Stomach smooth muscle (tissue), 2 donors: ENCODE measurements around the gene AGBL2.
"Not testable (repeated sequence)": the region's sequence is repeated elsewhere in the genome, so short reads cannot be mapped to it uniquely, and the experiment has no call there.

Experiments used
- H3K27ac ChIP-seq: one replicate; pipeline ENCODE4 v1.7.0; 2013; ENCODE audit warnings: mild to moderate bottlenecking, low read length, inconsistent platforms
- H3K27me3 ChIP-seq, 2 donors: one replicate each; pipeline ENCODE4 v1.7.0; 2013; ENCODE audit warnings: low read length in 2 of 2; ENCODE audit not compliant: insufficient read depth in 2 of 2, control insufficient read depth in 1 of 2
- H3K36me3 ChIP-seq, 2 donors: one replicate each; pipeline ENCODE4 v1.7.0; 2013; ENCODE audit warnings: low read length in 2 of 2; ENCODE audit not compliant: control insufficient read depth in 2 of 2, insufficient read depth in 2 of 2
- H3K4me1 ChIP-seq: one replicate; pipeline ENCODE4 v1.7.0; 2013; ENCODE audit warnings: low read length; ENCODE audit not compliant: control insufficient read depth, insufficient read depth
- H3K4me3 ChIP-seq, 2 donors: one replicate each; pipeline ENCODE4 v1.7.0; 2013; ENCODE audit warnings: low read length in 2 of 2
- H3K9ac ChIP-seq, 2 donors: one replicate each; pipeline ENCODE4 v1.7.0; 2013; ENCODE audit warnings: low read length in 2 of 2, mild to moderate bottlenecking in 1 of 2
- H3K9me3 ChIP-seq, 2 donors: one replicate each; pipeline ENCODE4 v1.7.0; 2013; ENCODE audit warnings: low read length in 2 of 2; ENCODE audit not compliant: control insufficient read depth in 2 of 2
- donor health status: healthy.
- donor health status: Pancreatic carcinoma.

The AGBL2 gene, protein sequence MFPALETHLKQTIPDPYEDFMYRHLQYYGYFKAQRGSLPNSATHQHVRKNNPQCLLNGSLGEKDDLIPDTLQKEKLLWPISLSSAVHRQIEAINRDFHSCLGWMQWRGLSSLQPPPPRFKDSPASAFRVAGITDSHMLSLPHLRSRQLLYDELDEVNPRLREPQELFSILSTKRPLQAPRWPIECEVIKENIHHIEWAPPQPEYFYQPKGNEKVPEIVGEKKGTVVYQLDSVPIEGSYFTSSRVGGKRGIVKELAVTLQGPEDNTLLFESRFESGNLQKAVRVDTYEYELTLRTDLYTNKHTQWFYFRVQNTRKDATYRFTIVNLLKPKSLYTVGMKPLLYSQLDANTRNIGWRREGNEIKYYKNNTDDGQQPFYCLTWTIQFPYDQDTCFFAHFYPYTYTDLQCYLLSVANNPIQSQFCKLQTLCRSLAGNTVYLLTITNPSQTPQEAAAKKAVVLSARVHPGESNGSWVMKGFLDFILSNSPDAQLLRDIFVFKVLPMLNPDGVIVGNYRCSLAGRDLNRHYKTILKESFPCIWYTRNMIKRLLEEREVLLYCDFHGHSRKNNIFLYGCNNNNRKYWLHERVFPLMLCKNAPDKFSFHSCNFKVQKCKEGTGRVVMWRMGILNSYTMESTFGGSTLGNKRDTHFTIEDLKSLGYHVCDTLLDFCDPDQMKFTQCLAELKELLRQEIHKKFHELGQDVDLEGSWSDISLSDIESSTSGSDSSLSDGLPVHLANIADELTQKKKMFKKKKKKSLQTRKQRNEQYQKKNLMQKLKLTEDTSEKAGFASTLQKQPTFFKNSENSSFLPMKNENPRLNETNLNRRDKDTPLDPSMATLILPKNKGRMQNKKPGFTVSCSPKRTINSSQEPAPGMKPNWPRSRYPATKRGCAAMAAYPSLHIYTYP

DNA sequence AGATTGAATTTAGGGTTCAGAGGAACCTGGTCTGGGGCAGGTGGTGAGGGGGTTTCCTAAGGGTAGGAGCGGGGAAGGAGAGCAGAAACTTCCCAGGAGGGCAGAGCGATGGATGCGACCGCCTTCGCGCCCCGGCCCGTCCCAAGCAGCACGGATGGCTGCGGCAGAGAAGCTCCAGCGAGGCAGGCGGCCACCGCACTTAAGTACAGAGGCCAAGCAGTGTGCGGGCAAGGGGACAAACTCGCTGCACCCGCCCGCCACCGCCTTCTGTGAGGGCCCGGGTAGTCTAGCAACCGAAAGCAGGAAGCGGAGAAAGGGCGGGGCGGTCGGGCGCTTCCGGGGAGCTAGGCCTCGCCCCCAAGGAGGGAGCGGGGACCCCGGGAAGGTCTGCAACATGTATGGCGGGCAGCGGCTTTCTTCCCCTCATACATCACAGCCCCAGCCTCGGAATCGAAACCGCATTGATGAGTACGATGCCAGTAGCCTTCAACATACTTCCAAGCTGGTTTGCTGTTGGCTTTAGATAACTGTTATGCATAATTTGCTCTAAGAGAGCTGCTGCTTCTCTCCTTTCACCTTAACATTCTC is at the start of gene AGBL2:
TSS of gene AGBL2 (minus strand) at position 288 of the 588 bp plus-strand sequence. CDS start 719 bp downstream, outside the sequence.
- Histone ChIP-seq H3K9me3 (no peaks in the 10 kb centered on the region), H3K4me1 (peaks cover 11% of the 10 kb centered on the region), H3K36me3 (peaks cover 20 to 22% of the 10 kb centered on the region in 2 donors), H3K27me3 (no peaks in the 10 kb centered on the region), H3K9ac (peak within 1 kb of the TSS; percentile 76 to 80), H3K4me3 (peak within 1 kb of the TSS; percentile 71 to 93), H3K27ac (peak within 1 kb of the TSS; percentile 55)

DNA sequence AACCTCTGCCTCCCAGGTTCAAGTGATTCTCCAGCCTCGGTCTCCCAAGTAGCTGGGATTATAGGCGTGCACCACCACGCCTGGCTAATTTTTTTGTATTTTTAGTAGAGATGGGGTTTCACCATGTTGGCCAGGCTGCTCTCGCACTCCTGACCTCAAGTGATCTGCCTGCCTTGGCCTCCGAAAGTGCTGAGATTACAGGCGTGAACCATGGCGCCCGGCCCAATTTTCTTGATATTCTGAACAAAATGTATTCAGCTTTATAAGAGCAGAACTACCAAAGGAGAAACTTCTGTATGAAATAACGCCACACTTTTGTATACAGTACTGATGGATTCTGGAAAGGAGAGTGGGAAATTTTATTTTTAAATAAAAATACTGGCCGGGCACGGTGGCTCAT is 44.1 kb upstream of the AGBL2 start:
- not testable (repeated sequence) for H3K9ac ChIP-seq, H3K4me1 ChIP-seq, H3K27ac ChIP-seq, H3K4me3 ChIP-seq, H3K27me3 ChIP-seq, H3K9me3 ChIP-seq
- peaks cover 29 to 33% of the 10 kb centered on the region in 2 donors for H3K36me3 ChIP-seq

DNA sequence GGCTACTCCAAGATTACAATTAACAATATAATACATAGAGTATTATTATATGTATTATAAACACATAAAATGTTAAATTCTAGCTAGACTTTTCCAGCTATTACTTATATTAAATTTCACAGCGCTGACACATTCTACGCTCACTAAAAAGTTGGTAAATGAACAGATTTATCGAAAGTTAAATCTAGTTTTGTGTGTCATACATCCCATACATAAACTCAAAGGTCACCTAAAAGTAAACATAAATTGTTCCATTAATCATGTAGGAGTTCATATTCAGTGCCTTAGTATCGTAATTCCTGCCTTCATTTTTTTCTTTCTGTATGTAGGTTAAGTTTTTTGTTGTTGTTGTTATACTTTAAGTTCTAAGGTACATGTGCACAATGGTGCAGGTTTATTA is 41.0 kb upstream of the AGBL2 start:
- Histone ChIP-seq H3K4me3 (no peak overlapping the region), H3K9me3 (no peaks in the 10 kb centered on the region), H3K36me3 (peaks cover 35 to 42% of the 10 kb centered on the region in 2 donors), H3K27ac (no peak overlapping the region), H3K4me1 (no peaks in the 10 kb centered on the region), H3K27me3 (no peaks in the 10 kb centered on the region), H3K9ac (no peak overlapping the region)

DNA sequence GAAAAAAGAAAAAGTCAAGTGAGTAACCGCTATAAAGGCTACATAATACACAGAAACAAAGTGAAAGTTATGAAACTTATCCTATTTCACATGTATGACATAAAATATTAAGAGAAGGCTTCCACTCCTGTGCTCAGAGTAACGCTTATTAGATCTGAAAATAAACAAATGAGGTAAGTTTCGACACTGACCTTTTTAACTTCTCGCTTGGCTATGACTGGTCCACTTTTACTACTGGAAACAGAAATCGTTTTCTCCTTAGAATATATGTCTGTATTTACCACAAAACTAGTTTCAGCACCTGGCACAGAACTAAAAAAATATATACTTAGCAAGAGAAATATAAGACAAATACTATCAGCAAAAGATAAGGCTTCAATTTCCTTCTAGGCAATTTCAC is 35.6 kb upstream of the AGBL2 start:
- Histone ChIP-seq H3K9ac (no peak overlapping the region), H3K27me3 (no peaks in the 10 kb centered on the region), H3K4me1 (no peaks in the 10 kb centered on the region), H3K9me3 (no peaks in the 10 kb centered on the region), H3K36me3 (peaks cover 47 to 52% of the 10 kb centered on the region in 2 donors), H3K27ac (no peak overlapping the region), H3K4me3 (no peak overlapping the region)

DNA sequence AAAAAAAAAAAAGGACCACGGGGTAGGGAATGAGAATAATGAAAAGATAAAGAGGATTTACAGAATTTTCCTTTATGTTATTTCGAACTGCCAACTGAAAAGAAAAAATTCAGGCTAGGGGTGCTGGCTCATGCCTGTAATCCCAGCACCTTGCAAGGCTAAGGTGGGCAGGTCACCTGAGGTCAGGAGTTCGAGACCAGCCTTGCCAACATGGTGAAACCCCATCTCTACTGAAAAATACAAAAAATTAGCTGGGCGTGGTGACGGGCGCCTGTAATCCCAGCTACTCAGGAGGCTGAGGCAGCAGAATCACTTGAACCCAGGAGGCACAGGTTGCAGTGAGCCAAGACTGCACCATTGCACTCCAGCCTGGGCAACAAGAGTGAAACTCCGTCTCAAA is 27.3 kb upstream of the AGBL2 start:
- not testable (repeated sequence) for H3K9me3 ChIP-seq, H3K27me3 ChIP-seq, H3K4me1 ChIP-seq, H3K27ac ChIP-seq, H3K9ac ChIP-seq, H3K4me3 ChIP-seq
- H3K36me3 ChIP-seq: peaks cover 51 to 55% of the 10 kb centered on the region in 2 donors

DNA sequence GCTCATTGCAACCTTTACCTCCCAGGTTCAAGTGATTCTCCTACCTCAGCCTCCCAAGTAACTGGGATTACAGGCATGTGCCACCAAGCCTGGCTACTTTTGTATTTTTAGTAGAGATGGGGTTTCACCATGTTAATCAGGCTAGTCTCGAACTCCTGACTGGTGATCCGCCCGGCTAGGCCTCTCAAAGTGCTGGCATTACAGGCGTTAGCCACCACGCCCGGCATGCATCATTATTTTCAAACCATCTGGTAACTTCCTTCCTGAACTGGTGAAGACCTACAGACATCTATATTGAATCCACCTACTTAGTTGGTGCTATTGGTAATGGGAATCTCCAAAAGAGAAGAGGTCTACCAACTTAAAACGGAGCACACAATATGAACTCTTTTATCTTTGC is 22.6 kb upstream of the AGBL2 start:
- H3K36me3 ChIP-seq: peaks cover 34 to 41% of the 10 kb centered on the region in 2 donors
- H3K9me3 ChIP-seq, H3K27me3 ChIP-seq, H3K27ac ChIP-seq, H3K4me3 ChIP-seq, H3K9ac ChIP-seq, H3K4me1 ChIP-seq: not testable (repeated sequence)

DNA sequence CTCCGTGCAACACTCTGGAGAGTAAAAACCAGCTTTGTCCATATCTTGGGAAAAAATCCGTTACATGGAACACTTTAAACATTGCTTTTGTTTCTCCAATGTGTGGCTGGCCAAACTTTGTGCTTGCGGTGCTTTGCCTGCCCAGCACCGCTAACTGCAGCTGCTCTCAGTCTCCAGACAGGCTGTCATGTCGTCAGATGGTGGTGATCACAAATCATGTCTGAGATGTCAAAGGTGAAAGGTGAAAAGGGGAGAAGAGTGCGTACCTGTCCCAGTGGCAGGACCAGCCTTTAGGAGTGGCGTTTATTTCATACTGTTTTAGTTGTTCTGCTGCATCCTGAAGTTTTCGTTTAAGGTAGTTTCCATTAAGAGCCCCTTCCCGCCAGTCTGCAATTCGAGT is 17.1 kb upstream of the AGBL2 start:
- no peaks in the 10 kb centered on the region for H3K27me3 ChIP-seq
- H3K9ac ChIP-seq: no peak overlapping the region
- no peak overlapping the region for H3K27ac ChIP-seq
- H3K4me1 ChIP-seq: no peaks in the 10 kb centered on the region
- peaks cover 42 to 53% of the 10 kb centered on the region in 2 donors for H3K36me3 ChIP-seq
- no peaks in the 10 kb centered on the region for H3K9me3 ChIP-seq
- H3K4me3 ChIP-seq: no peak overlapping the region

DNA sequence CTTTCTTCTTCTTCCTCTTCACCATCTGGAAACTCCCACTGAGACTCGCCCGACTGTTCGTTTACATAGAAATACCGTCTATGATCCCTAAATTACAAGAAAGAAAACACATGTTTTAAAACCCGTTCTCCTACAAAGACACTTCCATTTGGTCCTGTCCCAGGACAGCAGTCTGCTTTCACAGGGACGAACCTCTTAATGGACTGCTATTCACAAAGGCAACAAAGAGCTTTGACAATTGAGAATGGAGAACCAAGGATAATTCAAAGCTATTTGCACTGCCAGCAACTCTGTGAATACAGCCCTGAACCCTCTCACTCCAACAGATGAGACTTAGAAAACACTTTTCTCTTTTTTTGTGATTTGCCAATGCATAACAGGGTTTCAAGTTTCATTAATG is 16.3 kb upstream of the AGBL2 start:
- H3K27ac ChIP-seq: no peak overlapping the region
- no peaks in the 10 kb centered on the region for H3K9me3 ChIP-seq
- H3K27me3 ChIP-seq: no peaks in the 10 kb centered on the region
- H3K4me3 ChIP-seq: no peak overlapping the region
- no peaks in the 10 kb centered on the region for H3K4me1 ChIP-seq
- H3K9ac ChIP-seq: no peak overlapping the region
- H3K36me3 ChIP-seq: peaks cover 36 to 54% of the 10 kb centered on the region in 2 donors

DNA sequence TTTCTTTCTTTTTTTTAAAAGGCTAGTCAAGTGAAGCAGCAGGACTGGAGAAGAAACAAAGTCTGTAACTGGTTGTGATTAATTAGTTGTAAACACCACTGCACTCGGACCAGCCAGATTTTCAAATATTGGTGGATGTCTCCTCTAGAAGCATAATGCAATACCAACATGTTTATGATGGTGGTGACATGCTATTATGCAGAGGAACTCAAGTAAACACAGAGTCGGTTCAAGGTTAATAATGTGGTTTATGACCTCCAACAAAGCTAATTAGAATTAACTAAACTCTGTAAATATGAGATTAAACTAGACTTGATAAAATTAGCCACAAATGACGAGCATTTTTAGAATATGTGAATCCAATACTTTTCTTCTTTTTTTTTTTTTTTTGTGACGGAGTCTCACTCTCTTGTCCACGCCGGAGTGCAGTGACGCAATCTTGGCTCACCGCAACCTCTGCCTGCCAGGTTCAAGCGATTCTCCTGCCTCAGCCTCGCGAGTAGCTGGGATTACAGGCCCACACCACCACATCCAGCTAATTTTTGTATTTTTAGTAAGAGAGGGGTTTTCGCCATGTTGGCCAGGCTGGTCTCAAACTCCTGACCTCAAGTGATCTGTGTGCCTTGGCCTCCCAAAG is 11.8 kb upstream of the AGBL2 start:
- H3K4me1 ChIP-seq: no peaks in the 10 kb centered on the region
- H3K36me3 ChIP-seq: peaks cover 50 to 54% of the 10 kb centered on the region in 2 donors

DNA sequence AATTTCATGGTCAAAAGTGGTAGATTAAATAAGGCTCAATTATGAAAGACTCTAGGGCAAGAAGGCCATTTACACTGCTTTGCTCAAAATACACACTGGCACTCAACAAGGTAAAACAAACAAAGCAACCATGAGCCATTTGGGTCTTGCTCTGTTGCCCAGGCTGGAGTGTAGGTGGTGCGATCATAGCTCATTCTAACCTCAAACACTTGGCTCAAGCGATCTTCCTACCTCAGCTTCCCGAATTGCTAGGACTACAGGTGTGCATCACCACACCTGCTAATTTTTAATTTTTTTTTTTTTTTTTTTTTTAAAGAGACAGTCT is 10.9 kb upstream of the AGBL2 start:
- Histone ChIP-seq H3K4me1 (no peaks in the 10 kb centered on the region), H3K27me3 (no peaks in the 10 kb centered on the region), H3K27ac (no peak overlapping the region), H3K36me3 (peaks cover 43 to 45% of the 10 kb centered on the region in 2 donors), H3K4me3 (no peak overlapping the region), H3K9ac (no peak overlapping the region), H3K9me3 (no peaks in the 10 kb centered on the region)

More for the DNA sequence above, 11.8 kb upstream of the AGBL2 start:
- H3K9me3 ChIP-seq: no peaks in the 10 kb centered on the region
- H3K27me3 ChIP-seq: no peaks in the 10 kb centered on the region
- no peak overlapping the region for H3K27ac ChIP-seq
- H3K4me3 ChIP-seq: no peak overlapping the region
- no peak overlapping the region for H3K9ac ChIP-seq
